Epidermal melanocyte (primary cell): ENCODE data around the gene UGT1A1.

Experiments used
- DNase-seq: peaks from one replicate; pipeline ENCODE4 v3.0.0; 2011; ENCODE audit warnings: low spot score; ENCODE audit not compliant: insufficient read length

The UGT1A1 gene

DNA sequence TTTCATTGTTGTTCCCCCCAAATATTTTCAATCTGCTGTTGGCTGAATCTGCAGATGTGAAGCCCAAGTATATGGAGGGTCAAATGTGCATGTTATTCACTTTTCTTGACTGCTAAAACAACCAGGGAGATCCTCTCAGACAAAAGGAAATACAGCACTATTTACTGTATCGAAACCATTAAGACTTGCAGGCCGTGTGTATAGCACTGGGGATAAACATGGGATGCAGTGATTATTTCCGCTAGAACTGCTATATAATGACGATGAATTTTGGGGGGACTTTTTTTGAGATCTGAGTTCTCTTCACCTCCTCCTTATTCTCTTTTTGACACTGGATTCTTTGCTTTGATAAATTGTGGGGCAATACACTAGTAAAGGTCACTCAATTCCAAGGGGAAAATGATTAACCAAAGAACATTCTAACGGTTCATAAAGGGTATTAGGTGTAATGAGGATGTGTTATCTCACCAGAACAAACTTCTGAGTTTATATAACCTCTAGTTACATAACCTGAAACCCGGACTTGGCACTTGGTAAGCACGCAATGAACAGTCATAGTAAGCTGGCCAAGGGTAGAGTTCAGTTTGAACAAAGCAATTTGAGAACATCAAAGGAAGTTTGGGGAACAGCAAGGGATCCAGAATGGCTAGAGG is 3.5 kb upstream of the UGT1A1 start:
- no peak for DNase-seq

DNA sequence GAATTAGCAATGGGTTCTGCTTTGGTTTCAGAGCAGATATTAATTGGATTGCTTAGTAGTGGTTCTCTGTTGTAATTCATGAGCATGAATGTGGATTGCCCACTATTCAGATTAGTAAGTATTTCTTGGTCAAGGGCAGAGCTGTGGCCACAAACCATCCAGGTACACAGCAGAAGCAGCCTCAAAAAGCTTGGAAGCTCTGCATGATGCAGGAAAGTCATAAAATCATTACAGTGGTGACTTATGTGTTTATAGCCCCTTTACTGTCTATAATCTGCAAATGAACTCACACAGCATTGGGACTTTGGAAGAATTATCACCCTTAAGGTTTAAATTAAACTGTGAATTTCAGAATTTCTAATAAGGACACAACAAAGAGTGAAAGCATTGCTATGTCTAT is 1.9 kb upstream of the UGT1A1 start:
- no peak for DNase-seq

DNA sequence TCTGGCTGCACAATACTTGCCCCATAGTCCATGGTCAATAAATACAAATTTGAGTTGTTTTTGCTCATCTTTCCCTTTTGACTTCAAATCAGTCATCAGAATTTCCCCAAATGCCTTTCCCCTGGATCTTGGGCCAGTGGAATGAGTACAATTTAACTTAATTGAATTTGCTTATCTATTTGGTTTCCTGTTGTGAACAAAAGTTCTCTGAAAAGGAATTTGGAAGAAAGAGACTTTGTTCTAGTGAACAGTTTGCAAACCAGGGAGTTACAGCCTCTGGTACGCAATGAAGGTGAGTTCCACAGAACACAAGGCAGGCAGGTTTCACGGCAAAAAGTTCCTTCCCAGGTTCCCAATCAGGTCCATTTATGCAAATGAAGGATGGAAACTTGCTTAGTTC is 1.2 kb upstream of the UGT1A1 start:
- no peak for DNase-seq

DNA sequence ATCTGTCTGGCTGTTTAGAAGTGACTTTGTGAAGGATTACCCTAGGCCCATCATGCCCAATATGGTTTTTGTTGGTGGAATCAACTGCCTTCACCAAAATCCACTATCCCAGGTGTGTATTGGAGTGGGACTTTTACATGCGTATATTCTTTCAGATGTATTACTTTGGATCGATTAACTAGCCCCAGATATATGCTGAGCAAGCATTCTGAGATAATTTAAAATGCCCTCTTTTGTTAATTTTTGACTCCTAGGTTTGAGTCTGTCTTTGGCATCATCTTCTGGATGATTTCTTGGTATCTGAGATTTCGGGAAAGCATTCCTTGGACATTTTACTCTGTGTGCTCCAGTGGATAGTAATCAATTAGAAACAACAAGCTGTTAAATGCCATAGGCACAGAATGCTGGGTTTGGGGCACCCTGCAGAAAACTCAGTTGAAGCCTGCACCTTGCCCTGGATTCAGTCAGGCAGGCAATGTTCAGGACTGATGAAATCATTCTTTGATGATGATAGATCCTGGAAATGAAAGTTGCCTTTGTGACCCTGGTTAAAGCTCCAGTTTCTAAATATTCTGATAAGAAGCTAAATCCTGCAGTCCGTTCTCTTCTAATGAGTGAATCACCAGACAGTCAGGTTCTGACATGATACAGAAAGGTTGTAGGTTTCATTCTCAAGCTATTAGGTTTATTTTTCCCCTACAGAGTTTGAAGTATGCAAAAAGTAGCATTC is 1.1 kb downstream of the UGT1A1 start:
- no peak for DNase-seq

DNA sequence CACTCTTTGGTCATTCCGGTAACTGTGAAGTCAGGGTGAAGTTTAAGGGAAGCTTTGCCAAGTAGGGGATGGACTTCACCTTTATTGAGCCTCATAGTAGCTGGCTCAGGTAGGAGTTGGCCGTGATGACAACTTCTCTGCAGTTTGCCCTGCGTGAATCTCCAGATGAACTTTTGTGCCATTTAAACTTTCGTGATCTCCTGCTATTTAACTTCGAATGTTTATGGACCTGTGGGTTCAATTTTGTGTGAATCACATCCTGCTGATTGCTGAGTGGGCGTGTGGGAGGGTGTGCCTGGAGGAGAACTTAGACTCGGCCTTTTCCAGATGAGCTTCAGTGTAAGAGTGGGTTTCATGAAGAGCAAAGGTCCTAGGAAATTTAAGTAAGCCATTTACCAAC is 4.2 kb downstream of the UGT1A1 start:
- no peak for DNase-seq

DNA sequence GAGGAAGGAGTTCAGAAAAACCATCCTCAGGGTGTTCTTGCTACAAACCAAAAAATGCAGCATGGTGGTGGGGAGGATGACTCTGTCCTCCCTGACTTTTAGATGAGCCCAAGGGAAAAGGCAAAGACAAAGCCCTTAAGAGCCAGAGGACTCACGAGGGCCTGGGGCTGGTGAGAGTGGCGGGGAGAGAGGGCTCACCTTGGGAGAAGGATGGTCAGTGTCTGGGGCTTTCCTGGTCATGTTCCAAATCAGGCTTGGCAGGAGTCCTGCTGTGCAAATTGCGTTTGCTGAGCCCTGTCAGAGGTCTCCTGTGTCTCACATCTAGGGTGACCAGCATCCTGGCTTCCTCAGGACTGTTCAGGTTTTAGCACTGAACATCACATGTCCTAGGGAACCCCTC is 4.7 kb downstream of the UGT1A1 start:
- DNase-seq: no peak

DNA sequence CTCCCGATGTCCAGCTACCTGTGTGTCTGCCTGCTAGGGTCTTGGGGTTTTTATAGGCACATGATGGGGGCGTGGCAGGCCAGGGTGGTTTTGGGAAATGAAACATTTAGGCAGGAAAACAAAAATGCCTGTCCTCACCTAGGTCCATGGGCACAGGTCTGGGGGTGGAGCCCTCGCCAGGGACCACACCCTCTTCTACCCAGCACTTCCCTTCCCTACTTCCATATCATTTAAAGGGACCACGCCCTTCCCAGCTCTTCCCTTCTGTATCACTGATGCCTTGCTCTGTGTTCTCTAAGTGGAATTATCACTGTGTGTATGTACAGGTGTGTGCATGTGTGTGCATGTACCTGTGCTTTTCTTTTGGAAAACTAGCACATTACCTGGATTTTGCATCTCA is 6.3 kb downstream of the UGT1A1 start:
- no peak for DNase-seq

DNA sequence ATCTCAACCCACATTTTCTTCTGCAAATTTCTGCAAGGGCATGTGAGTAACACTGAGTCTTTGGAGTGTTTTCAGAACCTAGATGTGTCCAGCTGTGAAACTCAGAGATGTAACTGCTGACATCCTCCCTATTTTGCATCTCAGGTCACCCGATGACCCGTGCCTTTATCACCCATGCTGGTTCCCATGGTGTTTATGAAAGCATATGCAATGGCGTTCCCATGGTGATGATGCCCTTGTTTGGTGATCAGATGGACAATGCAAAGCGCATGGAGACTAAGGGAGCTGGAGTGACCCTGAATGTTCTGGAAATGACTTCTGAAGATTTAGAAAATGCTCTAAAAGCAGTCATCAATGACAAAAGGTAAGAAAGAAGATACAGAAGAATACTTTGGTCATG is 8.0 kb downstream of the UGT1A1 start:
- no peak for DNase-seq

DNA sequence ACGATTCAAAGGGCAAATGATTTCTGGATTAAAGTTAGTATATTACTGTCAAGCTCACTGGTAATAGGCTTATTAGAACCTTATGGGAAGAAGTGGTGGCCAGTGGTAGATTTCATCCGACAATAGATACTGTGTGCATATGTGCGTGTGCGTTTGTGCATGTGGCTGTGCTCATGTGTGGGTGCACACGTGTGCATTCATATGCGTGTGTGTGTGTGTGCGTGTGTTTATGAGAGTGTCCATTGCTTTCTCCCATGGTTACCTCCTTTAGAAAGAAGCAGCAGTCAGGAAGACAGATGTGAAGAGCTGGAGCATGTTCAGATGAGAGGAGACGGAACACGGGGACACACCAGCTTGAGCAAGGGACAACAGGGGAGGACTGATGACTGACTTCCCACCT is 9.2 kb downstream of the UGT1A1 start:
- DNase-seq: no peak

DNA sequence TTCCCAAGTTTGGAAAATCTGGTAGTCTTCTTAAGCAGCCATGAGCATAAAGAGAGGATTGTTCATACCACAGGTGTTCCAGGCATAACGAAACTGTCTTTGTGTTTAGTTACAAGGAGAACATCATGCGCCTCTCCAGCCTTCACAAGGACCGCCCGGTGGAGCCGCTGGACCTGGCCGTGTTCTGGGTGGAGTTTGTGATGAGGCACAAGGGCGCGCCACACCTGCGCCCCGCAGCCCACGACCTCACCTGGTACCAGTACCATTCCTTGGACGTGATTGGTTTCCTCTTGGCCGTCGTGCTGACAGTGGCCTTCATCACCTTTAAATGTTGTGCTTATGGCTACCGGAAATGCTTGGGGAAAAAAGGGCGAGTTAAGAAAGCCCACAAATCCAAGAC is 12.1 kb downstream of the UGT1A1 start:
- DNase-seq: no peak

DNA sequence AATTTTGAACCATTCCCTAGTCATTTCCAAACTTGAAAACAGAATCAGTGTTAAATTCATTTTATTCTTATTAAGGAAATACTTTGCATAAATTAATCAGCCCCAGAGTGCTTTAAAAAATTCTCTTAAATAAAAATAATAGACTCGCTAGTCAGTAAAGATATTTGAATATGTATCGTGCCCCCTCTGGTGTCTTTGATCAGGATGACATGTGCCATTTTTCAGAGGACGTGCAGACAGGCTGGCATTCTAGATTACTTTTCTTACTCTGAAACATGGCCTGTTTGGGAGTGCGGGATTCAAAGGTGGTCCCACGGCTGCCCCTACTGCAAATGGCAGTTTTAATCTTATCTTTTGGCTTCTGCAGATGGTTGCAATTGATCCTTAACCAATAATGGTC is 12.5 kb downstream of the UGT1A1 start:
- DNase-seq: no peak

DNA sequence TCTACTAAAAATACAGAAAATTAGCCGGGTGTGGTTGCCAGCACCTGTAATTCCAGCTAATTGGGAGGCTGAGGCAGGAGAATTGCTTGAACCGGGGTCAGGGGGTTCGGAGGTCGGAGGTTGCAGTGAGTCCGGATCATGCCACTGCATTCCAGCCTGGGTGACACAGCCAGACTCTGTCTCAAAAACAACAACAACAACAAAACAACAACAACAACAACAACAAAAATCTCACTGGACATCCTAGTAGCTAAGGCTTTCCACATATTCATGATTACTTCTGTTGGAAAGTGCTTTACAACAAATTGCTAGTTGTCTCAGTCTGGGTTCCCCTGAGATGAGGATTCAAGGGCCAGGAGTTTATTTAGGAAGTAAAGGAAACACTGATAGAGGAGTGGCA is 13.8 kb downstream of the UGT1A1 start:
- no peak for DNase-seq

DNA sequence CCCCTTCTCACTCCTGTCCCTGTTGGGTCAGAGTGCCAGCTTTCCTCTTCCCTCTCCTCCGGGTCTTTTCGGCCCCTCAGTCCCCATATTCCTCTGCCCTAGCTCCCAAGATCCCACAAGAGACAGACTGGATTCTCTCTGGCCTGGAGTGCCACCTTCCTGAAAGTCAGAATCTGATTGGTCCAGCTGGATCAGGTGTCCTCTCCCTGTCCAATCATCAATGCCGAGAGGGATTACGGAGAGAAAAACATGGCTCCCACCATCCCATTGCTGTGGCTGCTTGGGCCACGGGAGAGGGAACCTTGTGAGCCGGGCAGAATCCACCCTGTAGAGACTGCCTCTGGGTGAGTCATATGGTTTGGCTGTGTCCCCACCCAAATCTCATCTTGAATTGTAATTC is 15.3 kb downstream of the UGT1A1 start:
- no peak for DNase-seq

DNA sequence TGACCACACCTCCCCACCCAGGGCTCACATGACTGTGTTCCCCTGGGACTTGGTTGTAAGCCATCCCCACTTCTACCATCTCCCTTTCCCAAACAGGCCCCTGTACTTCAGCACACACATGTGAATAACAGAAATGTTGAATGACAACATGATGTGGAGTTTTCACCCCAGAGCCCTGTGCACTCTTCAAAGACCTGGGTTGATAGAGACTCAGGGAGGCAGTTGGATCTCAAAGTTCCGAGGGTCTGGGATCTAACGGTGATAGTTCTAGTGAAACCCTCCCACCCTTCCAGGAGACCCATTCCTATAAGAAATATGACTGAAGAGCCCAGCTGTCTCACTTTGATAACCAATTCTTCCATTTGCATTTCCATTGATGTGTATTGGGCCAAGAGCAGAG is 18.0 kb downstream of the UGT1A1 start, which contains the start of gene MROH2A:
MROH2A (plus strand) TSS at position 301 of the 400 bp plus-strand sequence. CDS start 1,029 bp downstream, outside the sequence.
- no peak for DNase-seq

DNA sequence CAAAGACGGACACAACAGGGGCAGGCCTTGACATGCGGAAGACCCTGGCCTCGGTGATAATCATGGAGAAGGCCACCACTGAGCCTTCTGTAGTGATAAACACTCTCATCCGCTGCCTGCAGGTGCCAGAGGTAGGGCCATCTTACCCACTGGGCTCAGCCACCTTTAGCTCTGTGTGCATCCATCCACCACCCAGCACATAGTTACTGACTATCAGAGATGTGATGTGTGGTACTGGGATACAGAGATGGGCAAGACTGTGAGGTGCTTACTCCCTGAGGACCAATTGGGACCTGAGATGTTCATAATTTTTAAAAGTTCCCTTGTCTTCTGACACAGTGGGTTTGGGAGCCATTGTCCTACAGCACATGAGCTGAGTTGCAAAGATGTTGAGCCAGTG is 19.7 kb downstream of the UGT1A1 start:
- DNase-seq: no peak

DNA sequence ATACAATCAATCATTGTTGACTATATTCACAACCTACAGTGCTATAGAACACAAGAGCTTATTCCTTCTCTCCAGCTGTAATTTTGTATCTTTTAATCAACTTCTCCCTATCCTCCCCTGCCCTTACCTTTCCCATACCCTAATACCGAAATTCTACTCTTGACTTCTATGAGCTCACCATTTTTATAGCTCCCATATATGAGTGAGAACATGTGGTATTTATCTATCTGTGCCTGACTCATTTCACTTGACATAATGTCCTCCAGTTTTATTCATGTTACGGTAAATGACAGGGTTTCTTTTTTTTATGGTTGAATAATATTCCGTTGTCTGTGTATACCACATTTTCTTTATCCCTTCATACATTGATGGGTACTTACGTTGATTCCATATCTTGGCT is 20.7 kb downstream of the UGT1A1 start:
- no peak for DNase-seq

DNA sequence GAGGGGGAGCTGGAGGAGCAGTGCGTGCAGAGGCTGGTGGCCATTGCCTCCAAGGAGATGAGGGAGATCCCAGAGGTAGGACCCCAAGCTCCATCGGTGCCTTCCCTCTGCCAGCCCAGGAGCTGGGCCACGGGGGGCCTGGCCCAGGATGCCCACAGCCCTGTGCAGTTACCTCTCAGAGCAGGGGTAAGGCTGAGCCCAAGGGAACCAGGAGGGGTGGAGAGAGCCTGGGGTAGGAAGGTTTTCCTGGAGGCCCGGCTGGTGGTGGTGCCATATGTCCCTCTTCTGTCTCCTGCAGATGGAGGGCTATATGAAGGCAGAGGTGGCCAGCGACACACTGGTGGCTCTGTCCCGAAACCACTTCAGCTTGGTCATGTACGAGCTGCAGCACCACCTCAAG is 29.5 kb downstream of the UGT1A1 start:
- no peak for DNase-seq

DNA sequence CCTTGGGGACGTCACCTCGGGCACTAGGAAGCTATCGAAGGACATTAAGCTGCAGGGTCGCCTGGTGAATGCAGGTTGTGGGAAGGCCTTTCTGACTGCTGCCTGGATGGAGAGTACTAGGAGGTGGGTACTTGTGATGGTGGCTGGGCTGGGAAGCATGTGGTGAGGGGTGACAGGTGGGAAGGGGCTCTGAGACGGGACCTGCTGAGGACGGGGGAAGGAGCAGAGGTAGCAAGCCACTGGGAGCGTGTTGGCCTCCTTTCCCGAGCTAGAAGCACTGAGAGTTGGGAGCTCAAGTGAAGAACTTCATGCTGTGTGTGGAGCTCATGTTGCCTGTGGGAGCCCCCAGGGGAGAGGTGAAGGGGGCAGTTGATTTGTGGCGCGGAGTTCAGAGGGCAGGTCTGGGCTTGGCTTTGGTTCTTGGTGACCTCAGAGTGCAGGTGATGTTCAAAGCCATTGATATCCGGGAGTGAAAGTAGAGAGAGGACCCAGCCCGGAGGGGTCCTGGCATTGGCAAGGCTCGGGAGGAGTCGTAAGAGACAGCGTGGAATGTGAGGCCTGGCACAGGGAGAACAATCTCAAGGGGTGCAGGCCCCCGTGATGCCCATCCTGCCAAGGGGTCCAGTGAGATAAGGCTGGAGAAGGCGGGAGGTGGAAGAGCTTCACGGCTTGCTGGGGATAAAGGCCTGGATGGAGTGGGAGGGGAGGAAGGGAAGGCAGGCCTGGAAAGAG is 31.2 kb downstream of the UGT1A1 start:
- DNase-seq: no peak

DNA sequence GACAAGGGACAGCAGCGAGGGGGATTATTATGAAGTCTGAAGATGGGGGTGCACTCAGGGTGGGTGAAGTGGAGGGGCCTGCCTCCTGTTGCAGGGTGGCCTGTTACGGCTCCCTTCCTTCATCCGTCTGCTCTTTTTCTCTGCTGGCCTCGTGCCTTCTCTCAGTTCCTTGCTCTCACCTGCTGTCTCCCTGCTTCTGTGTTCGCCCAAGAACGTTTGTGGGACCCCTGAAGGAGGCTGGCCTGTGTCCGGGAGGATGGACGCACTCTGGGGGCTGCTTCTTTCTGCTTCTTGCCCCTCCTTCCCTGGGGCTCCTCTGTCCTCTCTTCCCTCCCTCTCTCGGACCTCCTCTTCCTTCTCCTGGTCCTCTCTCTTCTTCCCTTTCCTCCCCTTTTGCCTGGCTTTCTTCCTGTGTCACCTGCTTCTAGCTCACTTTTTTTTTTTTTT is 31.8 kb downstream of the UGT1A1 start:
- no peak for DNase-seq

DNA sequence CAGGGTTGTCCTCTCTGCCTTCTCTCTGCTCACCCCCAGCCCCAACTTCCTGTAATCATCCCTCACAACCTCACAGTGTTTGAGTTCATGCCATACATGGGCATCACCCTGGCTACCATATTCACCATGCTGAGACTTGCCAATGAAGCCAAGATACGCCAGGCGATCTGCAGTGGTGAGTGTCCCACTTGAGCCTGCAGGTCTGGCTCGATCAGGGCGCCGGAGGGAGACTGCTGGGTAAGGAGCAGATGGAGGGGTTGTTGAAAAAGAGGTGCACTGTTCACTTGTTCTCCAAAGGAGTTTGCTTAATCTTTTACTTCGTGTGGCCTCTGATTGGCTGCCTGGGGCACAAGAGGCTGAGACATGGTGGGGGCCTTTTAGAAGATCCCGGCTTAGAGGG is 32.6 kb downstream of the UGT1A1 start:
- no peak for DNase-seq

DNA sequence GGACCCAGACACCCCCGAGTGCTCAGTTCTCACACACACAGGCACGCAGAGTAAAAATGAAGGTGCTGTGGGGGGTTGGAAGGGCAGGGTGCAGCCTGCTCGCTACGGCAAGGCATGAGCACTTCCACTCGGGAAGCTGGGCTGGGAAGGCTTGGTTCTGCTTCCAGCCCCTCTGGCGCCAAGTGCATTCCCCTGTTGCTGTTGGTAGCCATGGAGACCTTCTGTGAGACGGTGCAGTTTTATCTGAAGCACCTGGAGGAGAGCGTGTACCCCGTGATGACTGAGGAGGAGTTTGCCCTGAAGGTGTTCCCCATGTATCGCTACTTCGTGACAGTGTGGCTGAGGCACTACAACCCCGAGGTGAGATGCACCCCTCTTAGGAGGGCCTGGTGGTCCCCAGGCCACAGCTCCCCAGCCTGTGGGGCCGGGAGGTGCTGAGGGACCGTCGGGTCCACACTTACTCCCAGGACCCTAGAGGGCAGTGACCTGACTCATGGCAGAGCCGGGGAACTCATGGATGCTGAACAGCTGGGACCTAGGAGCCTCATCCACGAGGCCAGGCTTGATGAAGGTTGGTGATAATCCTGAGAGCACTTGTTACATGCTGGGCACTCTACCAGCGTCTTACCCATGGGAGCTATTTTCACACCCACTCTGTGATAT is 33.5 kb downstream of the UGT1A1 start:
- no peak for DNase-seq

DNA sequence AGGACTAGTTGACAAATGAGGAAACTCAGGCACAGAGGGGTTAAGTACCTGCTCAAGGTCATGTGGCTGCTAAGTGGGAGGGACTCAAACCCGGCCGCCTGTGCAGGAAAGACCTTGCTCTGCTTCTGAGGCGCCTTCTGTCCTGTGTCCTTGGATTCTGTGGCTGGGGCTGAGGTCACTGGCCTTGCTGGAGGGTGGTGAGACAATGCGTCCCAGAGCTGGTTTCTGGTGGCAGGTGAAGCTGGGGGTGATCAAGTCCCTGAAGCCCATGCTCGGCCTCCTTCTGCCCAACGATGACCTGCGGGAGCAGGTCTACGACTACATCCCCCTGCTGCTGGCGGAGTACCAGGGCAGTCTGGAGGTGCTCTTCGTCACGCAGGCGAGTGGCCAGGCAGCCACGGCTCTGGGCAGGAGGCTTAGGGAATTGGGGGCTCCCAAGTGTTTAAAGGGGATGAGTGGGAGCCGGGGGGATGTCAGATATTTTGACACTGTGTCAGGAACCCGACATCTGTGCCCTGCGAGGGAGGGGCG is 34.1 kb downstream of the UGT1A1 start:
- no peak for DNase-seq
